HL-60 (cell line): Measurements from ENCODE around the gene LARGE2.

Experiments used
- CTCF ChIP-seq: IDR thresholded peaks from one replicate; pipeline ENCODE4 v1.5.1; 2011; ENCODE audit warnings: low read length, control low read depth, inconsistent platforms; ENCODE audit not compliant: insufficient read depth
- GABPA ChIP-seq: IDR thresholded peaks from 2 replicates; pipeline ENCODE4 v1.6.1; 2012; ENCODE audit warnings: low read depth
- POLR2AphosphoS5 ChIP-seq: IDR thresholded peaks from 2 replicates; pipeline ENCODE4 v1.6.1; 2012; ENCODE audit warnings: low read depth

DNA sequence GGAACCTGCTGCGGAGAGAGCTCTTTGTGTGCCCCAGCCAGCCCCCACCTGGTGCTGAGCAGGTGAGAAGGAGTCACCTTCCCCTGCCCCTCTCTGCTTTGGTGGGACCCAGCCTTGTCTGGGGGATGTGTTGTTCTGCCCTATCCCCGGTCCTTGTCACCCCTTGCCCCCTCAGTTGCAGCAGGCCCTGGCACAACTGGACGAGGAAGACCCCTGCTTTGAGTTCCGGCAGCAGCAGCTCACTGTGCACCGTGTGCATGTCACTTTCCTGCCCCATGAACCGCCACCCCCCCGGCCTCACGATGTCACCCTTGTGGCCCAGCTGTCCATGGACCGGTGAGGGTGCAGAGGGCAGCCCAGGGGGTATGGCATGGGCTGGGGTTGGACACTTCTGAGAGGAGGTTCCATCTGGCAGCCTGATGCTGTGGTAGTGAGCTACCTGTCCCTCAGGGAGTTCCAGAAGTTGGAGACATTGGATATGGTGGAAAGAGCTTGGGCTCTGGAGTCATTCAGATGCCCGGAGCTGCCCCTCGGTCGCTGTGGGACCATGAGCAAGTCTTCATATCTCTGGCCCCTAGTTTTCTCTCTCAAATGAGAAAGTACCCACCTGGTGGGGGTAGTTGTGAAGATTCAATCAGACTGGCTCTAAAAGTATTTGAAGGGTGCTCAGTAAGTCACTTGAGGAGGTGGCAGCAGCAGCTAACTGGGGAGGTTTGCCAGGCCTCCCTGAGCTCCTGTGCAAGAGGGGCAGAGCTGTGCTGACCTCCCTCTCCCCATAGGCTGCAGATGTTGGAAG lies 4.3 kb downstream of the LARGE2 start:
- TF ChIP-seq POLR2AphosphoS5 (no peak), GABPA (no peak), CTCF (no peak)
